GM18502 (cell line): ENCODE data around the gene DUSP2.

Experiments used
- ATAC-seq: cut with Tn5 transposase; IDR thresholded peaks from one replicate; pipeline ENCODE4 v1.9.1; 2021; ENCODE audit warnings: mild to moderate bottlenecking; ENCODE audit not compliant: unreplicated experiment, poor library complexity

The DUSP2 gene

GRCh38 chr2:96105994-96106715 is 39.1 kb downstream of the DUSP2 start:
- no peak for ATAC-seq

DNA sequence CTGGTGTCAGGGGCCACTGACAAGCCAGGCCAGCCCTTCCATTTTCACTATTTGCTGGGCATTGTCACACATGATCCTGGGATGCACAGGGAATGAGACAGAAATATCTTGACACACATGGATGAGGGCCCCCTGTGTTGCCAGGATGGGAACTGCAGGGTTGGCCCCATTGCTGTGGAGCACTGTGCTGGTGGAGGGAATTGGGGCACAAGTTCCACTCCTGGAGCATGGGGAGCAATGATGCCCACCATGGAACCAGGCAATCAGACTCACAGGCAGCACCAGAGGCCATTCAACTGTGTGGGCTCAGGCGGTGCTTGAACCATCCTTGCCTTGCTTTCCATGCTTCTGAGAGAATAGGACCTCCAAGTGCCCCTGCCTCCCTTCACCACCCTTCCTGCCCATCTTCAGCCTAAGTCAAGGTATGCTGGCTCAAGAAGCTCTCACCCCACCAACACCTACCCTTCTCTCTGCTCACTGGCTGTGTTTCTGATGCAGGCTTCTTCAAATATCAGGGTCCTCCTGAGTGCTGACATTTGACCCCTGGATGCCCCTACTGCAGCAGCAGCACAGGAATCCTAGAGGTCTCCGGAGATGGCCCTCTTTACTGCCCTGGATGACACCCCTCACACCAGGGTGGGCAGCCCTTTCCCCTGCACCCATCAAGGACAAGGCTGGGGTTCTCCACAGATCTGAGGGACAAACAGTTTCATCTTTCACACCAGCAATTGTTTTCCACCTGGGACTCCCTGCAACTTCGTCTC is 39.9 kb downstream of the DUSP2 start:
- ATAC-seq: no peak

DNA sequence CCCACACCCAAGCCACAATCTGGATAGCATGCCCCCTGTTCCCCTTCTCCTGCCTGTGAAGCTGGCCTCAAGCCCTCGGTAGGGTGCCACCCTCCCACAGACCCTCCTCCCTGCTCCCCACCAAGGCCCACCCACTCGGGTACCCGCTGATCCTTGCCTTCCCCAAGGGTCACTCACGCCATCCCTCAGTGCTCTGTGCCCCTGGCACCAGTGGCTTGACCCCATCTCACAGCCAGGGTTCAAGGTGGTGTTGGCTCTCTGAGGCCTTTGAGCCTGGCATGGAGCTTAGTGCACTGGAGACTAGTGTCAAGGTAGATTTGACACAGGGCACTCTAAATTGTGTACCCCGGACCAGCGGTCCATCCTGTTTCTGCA is 40.8 kb downstream of the DUSP2 start:
- ATAC-seq: no peak

GRCh38 chr2:96103761-96104486 is 41.3 kb downstream of the DUSP2 start:
- ATAC-seq: no peak

GRCh38 chr2:96103187-96103601 is 42.0 kb downstream of the DUSP2 start:
- ATAC-seq: no peak

DNA sequence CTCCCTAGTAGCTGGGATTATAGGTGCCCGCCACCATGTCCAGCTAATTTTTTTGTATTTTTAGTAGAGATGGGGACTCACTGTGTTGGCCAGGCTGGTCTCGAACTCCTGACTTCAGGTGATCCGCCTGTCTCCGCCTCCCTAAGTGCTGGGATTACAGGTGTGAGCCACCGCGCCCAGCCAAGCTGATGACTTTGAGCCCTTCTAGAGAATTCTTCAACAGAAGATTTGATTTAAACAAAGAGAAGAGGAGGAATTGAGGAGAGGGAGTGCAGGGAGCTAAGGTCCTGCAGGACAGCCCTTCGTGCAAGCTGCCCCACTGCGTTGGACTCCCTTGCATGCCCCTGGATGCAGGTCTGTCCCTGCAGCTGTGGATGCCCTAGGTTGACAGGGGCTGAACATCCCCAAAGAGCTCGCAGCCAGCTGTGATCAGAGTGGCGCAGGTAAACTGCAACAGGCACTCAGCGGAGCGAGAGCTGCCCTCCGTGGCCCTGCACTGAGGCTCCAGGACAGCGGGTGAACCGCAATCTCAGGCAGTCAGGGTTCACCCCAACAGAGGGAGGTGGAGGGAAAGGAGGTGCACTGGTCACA is 42.5 kb downstream of the DUSP2 start:
- no peak for ATAC-seq

- no peak for ATAC-seq
These were observed 44.3 kb downstream of the DUSP2 start for GRCh38 chr2:96100893-96101304.

- no peak for ATAC-seq
These were observed 45.1 kb downstream of the DUSP2 start for GRCh38 chr2:96099861-96100798.

DNA sequence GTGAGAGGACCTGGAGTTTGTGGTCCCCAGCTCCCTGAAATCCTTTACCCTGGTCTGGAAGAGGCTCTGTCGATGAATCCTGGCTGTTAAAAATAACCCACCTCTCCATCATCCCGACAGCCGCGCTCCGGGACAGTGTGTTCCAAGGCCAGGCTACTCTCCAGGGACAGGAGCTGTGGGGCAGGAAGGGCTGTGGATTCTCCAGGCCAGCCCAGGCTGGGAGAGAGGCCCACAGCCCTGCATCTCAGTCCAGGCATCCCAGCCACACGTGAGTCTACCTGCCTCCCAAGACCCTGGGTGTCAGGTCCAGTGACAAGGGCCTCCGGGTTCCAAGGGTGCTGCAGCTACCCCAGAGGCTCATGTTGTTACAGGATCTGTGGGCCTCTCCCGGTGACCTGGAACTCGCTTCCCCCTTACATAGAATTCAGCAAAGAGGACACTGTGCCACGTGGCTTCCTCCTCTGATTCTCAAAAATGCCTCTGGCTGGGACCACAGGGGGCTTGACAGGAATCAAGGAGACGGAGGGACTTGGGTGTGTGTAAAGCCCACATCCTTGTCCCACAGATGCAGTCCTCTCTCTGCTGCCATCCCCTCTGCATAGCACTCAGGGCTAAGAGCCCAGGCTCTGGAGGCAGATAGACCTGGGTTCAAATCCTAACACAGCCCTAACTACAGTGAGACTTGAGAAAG is 46.2 kb downstream of the DUSP2 start:
- ATAC-seq: no peak

GRCh38 chr2:96097951-96098823 is 47.1 kb downstream of the DUSP2 start:
- no peak for ATAC-seq

- no peak for ATAC-seq
These were observed 47.8 kb downstream of the DUSP2 start for GRCh38 chr2:96097441-96097840.

DNA sequence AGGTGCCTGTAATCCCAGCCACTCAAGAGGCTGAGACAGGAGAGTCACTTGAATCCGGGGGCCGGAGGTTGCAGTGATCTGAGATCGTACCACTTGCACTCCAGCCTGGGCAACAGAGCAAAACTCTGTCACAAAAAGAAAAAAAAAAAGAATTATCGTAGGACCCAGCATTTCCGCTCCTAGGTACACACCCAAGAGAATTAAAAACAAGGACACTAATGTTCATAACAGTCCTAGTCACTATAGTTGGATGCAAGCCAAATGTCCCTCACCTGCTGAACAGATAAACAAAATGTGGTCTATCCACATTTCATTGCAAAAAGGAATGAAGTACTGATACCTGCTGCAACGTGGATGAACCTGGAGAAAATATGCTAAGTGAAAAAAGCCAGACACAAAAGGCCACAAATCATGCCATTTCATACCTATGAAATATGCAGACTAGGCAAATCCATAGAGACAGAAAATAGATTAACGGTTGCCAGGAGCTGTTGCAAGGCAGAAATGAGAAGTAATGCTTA is 50.1 kb downstream of the DUSP2 start:
- no peak for ATAC-seq

DNA sequence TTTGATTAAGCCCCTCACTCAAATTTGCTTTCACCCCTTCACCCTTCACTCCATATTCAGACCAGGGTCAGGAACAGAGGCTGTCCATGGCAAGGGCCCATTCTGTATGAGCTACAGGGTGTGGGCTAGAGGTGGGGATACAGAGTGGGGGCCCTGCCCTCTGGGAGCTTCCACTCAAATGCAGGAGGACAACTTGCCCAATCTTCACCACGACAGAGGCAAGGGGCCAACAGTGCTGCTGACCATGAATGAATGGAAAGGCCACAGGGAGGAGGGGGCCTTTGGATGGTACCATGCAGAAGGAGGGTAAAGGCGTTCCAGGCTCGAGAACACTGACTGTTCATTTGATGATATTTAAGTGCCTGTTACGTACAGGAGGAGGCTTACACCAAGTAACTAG is 51.7 kb downstream of the DUSP2 start:
- no peak for ATAC-seq
